H1 (cell line): ENCODE results near the gene CNOT8. TPM values are rescaled to one million over a fixed set of nuclear protein-coding genes. Genes with fewer than 3 reads are reported as not detected.

Source experiments
- CTCF ChIA-PET: fragments of 300-600 bp; sonication (Branson Sonifier 250); formaldehyde crosslinking; loops from one replicate; lab custom pipeline; 2021; ENCODE audit not compliant: partially characterized antibody; lab: Charles Lee
- POLR2A ChIA-PET: fragments of 300-600 bp; sonication (Branson Sonifier 250); formaldehyde crosslinking; loops from one replicate; lab custom pipeline; 2021; ENCODE audit warnings: inconsistent platforms; ENCODE audit not compliant: partially characterized antibody; lab: Charles Lee
- DNase-seq, 2 experiments: peaks; one replicate each; pipeline versions ENCODE4 v3.0.0 to v3.0.0-alpha.2; 2010 to 2022; ENCODE audit warnings: low spot score in 2 of 2, low read depth in 1 of 2, mixed read lengths in 1 of 2
- FAIRE-seq: peaks from 2 replicates; lab custom pipeline; 2011; peaks lifted over from hg19 to GRCh38; lab: Jason Lieb, UNC
- H2AFZ ChIP-seq: 2 replicates; pipeline ENCODE4 v1.8.1; 2012; ENCODE audit warnings: low read length, inconsistent platforms
- H2AK5ac ChIP-seq: 2 replicates; pipeline ENCODE4 v1.6.1; 2013; ENCODE audit warnings: low read depth, low read length
- H2BK120ac ChIP-seq: replicated peaks from 2 replicates; pipeline ENCODE3; 2013; ENCODE audit warnings: low read depth, low read length, inconsistent platforms
- H2BK12ac ChIP-seq: 2 replicates; pipeline ENCODE4 v1.6.1; 2013; ENCODE audit warnings: low read depth, low read length
- H2BK15ac ChIP-seq: 2 replicates; pipeline ENCODE4 v1.6.1; 2013; ENCODE audit warnings: low read length
- H2BK20ac ChIP-seq: 2 replicates; pipeline ENCODE4 v1.6.1; 2013; ENCODE audit warnings: low read length
- H2BK5ac ChIP-seq: 2 replicates; pipeline ENCODE4 v1.6.1; 2013; ENCODE audit warnings: low read depth, low read length
- H3K14ac ChIP-seq: 2 replicates; pipeline ENCODE4 v1.6.1; 2013; ENCODE audit warnings: inconsistent platforms; ENCODE audit not compliant: insufficient read length
- H3K18ac ChIP-seq: 2 replicates; pipeline ENCODE4 v1.6.1; 2013; ENCODE audit warnings: low read length; ENCODE audit errors: extremely low read depth
- H3K23ac ChIP-seq: 2 replicates; pipeline ENCODE4 v1.6.1; 2013; ENCODE audit warnings: inconsistent platforms; ENCODE audit not compliant: insufficient read length
- H3K23me2 ChIP-seq: 2 replicates; pipeline ENCODE4 v1.6.1; 2013; ENCODE audit warnings: low read depth, low read length
- H3K27ac ChIP-seq: 2 replicates; pipeline ENCODE4 v1.6.1; 2011; ENCODE audit warnings: low read depth, low read length, inconsistent platforms
- H3K27me3 ChIP-seq, 4 experiments: replicated peaks in 1 of 4; 1 replicate in 1 of 4; 2 replicates in 3 of 4; pipeline versions ENCODE4 v1.6.1 to v1.8.1; 2011 to 2013; ENCODE audit warnings: low read length in 3 of 4, mild to moderate bottlenecking in 3 of 4, inconsistent platforms in 2 of 4, mixed read lengths in 2 of 4, moderate library complexity in 1 of 4; ENCODE audit not compliant: control insufficient read depth in 3 of 4, insufficient read depth in 3 of 4; ENCODE audit errors: extremely low read depth in 1 of 4
- H3K36me3 ChIP-seq, 4 experiments: 2 replicates each; pipeline versions ENCODE4 v1.6.1 to v1.8.1; 2011 to 2013; ENCODE audit warnings: mild to moderate bottlenecking in 4 of 4, low read length in 3 of 4, moderate library complexity in 2 of 4, control low read depth in 1 of 4, inconsistent platforms in 1 of 4; ENCODE audit not compliant: insufficient read depth in 4 of 4, control insufficient read depth in 2 of 4
- H3K4ac ChIP-seq: replicated peaks from 2 replicates; pipeline ENCODE3; 2013; ENCODE audit warnings: low read length, low read depth, mixed read lengths, inconsistent platforms; ENCODE audit not compliant: insufficient read length
- H3K4me1 ChIP-seq, 4 experiments: replicated peaks in 1 of 4; 1 replicate in 1 of 4; 2 replicates in 3 of 4; pipeline versions ENCODE4 v1.6.1 to v1.8.1; 2011 to 2013; ENCODE audit warnings: low read length in 3 of 4, inconsistent platforms in 2 of 4, mixed read lengths in 1 of 4; ENCODE audit not compliant: insufficient read depth in 4 of 4, control insufficient read depth in 3 of 4
- H3K4me2 ChIP-seq, 2 experiments: 2 replicates each; pipeline versions ENCODE4 v1.6.1 to v1.8.1; 2011 to 2013; ENCODE audit warnings: low read depth in 2 of 2, low read length in 2 of 2, control low read depth in 1 of 2, inconsistent platforms in 1 of 2, mild to moderate bottlenecking in 1 of 2; ENCODE audit not compliant: insufficient read depth in 1 of 2
- H3K4me3 ChIP-seq, 4 experiments: fragments of 200-600, 300-600 bp in 1 of 4; sonication (generic), shearing (Covaris generic), sonication (Bioruptor Twin) in 1 of 4; 2 replicates each; pipeline versions ENCODE4 v1.5.1 to v1.8.1; 2011 to 2016; ENCODE audit warnings: low read length in 4 of 4, low read depth in 3 of 4, control low read depth in 2 of 4, inconsistent platforms in 2 of 4, mild to moderate bottlenecking in 2 of 4, mixed read lengths in 1 of 4, moderate library complexity in 1 of 4; ENCODE audit not compliant: insufficient read depth in 2 of 4; ENCODE audit errors: extremely low read depth in 1 of 4
- H3K56ac ChIP-seq: replicated peaks from 2 replicates; pipeline ENCODE3; 2013; ENCODE audit warnings: low read depth, mild to moderate bottlenecking, mixed read lengths, low read length, inconsistent platforms; ENCODE audit not compliant: insufficient read length
- H3K79me1 ChIP-seq: 2 replicates; pipeline ENCODE4 v1.6.1; 2013; ENCODE audit warnings: low read depth, low read length, control low read depth
- H3K79me2 ChIP-seq, 2 experiments: 2 replicates each; pipeline versions ENCODE4 v1.6.1 to v1.8.1; 2012 to 2013; ENCODE audit warnings: low read length in 2 of 2, mild to moderate bottlenecking in 2 of 2, inconsistent platforms in 1 of 2; ENCODE audit not compliant: insufficient read depth in 2 of 2, control insufficient read depth in 1 of 2
- H3K9ac ChIP-seq, 4 experiments: replicated peaks in 1 of 4; 1 replicate in 1 of 4; 2 replicates in 3 of 4; pipeline versions ENCODE4 v1.6.1 to v1.8.1; 2011 to 2013; ENCODE audit warnings: low read depth in 3 of 4, low read length in 3 of 4, control low read depth in 2 of 4, mild to moderate bottlenecking in 2 of 4, moderate library complexity in 2 of 4, inconsistent platforms in 1 of 4; ENCODE audit errors: extremely low read depth in 1 of 4
- H3K9me3 ChIP-seq, 2 experiments: 2 replicates each; pipeline versions ENCODE4 v1.6.1 to v1.8.1; 2012 to 2013; ENCODE audit warnings: mild to moderate bottlenecking in 2 of 2, moderate library complexity in 2 of 2, control low read depth in 1 of 2, inconsistent platforms in 1 of 2, low read depth in 1 of 2, low read length in 1 of 2, mixed read lengths in 1 of 2; ENCODE audit not compliant: insufficient read depth in 2 of 2
- H4K20me1 ChIP-seq, 2 experiments: replicated peaks in 1 of 2; 2 replicates each; pipeline versions ENCODE3 to v1.8.1; 2011 to 2013; ENCODE audit warnings: inconsistent platforms in 2 of 2, low read length in 2 of 2, mild to moderate bottlenecking in 1 of 2; ENCODE audit not compliant: insufficient read depth in 2 of 2, control insufficient read depth in 1 of 2
- H4K5ac ChIP-seq: 2 replicates; pipeline ENCODE4 v1.6.1; 2013; ENCODE audit warnings: low read length, low read depth, mixed read lengths, inconsistent platforms; ENCODE audit not compliant: insufficient read length
- H4K8ac ChIP-seq: 2 replicates; pipeline ENCODE4 v1.8.0; 2013; ENCODE audit warnings: mild to moderate bottlenecking, moderate library complexity, low read length, inconsistent platforms; ENCODE audit not compliant: insufficient read depth; ENCODE audit errors: extremely low read depth
- H4K91ac ChIP-seq: replicated peaks from 2 replicates; pipeline ENCODE3; 2013; ENCODE audit warnings: low read length, mixed read lengths, inconsistent platforms; ENCODE audit not compliant: insufficient read length
- WGBS, 2 experiments: shearing (Covaris generic) in 1 of 2; methylation state at CpG; one replicate each; pipeline versions ENCODE4 v1.1.6 to v1.1.7; 2013 to 2015; ENCODE audit warnings: low lambda C conversion rate in 2 of 2, mixed read lengths in 2 of 2, inconsistent platforms in 1 of 2, low coverage in 1 of 2, missing lambda C conversion rate in 1 of 2; ENCODE audit not compliant: insufficient replicate concordance in 2 of 2, insufficient coverage in 1 of 2, insufficient read length in 1 of 2; ENCODE audit errors: extremely low coverage in 1 of 2, missing lambda C conversion rate in 1 of 2; 5-methylcytosine and 5-hydroxymethylcytosine counted together
- polyA plus RNA-seq, 7 experiments: library from polyadenylated mRNA; depleted of rRNA in 3 of 7; stranded (reverse) in 5 of 7; unstranded in 2 of 7; fragments of >200 nt in 5 of 7; fragments of 200-250 nt in 2 of 7; gene quantifications; 1 replicate in 5 of 7; 2 replicates in 1 of 7; 4 replicates in 1 of 7; pipeline versions ENCODE4 v1.2.1 to v1.2.3, GENCODE V29; 2011 to 2013; ENCODE audit warnings: missing spikeins in 2 of 7, mixed read lengths in 2 of 7
- total RNA-seq: library from RNA; stranded (reverse); fragmentation: NEBNext Ultra II Directional; extraction: Animal tissue kit (Norgen Biotek cat#: 25700); gene quantifications from 2 replicates; pipeline ENCODE4 v1.2.1, GENCODE V29; 2021

Gene CNOT8
- total and polyA plus RNA-seq, 2 of the 8 experiments (the other 6 are each of a cell fraction or from before 2014, with no cell fraction given): 36.4 to 62.9 TPM

GRCh38 chr5:154815684-154816247, 42.7 kb upstream of the CNOT8 start:
- H4K20me1 ChIP-seq: peaks cover 4 to 17% of the 10 kb centered on the region in 2 experiments
- H3K79me2 ChIP-seq: peaks cover 0 to 8% of the 10 kb centered on the region in 2 experiments; a peak in 1 of 4 replicates
- no peak overlapping the region for H2AK5ac ChIP-seq
- no peak overlapping the region for H2BK20ac ChIP-seq
- H3K79me1 ChIP-seq: peaks cover 5% of the 10 kb centered on the region
- DNase-seq: no peak
- no peak overlapping the region for H4K5ac ChIP-seq
- WGBS, 2 experiments: 90% methylated on average over 5 of the region's 5 CpGs; no CpG with 5 or more reads in 1 of the 2 experiments
- no peak overlapping the region for H4K91ac ChIP-seq
- H3K4me3 ChIP-seq: no peak overlapping the region
- H3K4ac ChIP-seq: no peak overlapping the region
- H2BK15ac ChIP-seq: no peak overlapping the region
- H3K4me2 ChIP-seq: no peak overlapping the region
- no peak overlapping the region for H3K27ac ChIP-seq
- H3K14ac ChIP-seq: no peak overlapping the region
- H3K9me3 ChIP-seq: no peaks in the 10 kb centered on the region
- no peak overlapping the region for H3K23ac ChIP-seq
- H3K56ac ChIP-seq: no peak overlapping the region
- H4K8ac ChIP-seq: no peak overlapping the region
- no peak overlapping the region for H2AFZ ChIP-seq
- no peak overlapping the region for H2BK5ac ChIP-seq
- H2BK120ac ChIP-seq: no peak overlapping the region
- H3K36me3 ChIP-seq: peaks cover 26 to 81% (median 57%) of the 10 kb centered on the region in 4 experiments
- H3K27me3 ChIP-seq: no peaks in the 10 kb centered on the region
- CTCF ChIA-PET: interaction anchor here (1.0 to 3.4 kb wide), 3 partner anchors 10 to 166 kb away, joined by 3 to 12 read pairs (median 3); no protein-coding TSS in a partner anchor
- no peak overlapping the region for H3K9ac ChIP-seq
- H2BK12ac ChIP-seq: no peak overlapping the region
- no peak overlapping the region for H3K18ac ChIP-seq
- H3K23me2 ChIP-seq: no peaks in the 10 kb centered on the region
- POLR2A ChIA-PET: interaction anchor here (1.0 kb wide), 1 partner anchor 26 kb away, joined by 3 read pairs; no protein-coding TSS in a partner anchor
- FAIRE-seq: no peak
- peaks cover 0 to 2% (median 0%) of the 10 kb centered on the region in 4 experiments; a peak in 1 of 7 replicates for H3K4me1 ChIP-seq
